Bronchial epithelial cell (primary cell): Measurements from ENCODE around the gene UPF1. TPM values are rescaled to one million over a fixed set of nuclear protein-coding genes. Genes with fewer than 3 reads are reported as not detected.

Experiments used
- DNase-seq: peaks from one replicate; pipeline ENCODE4 v3.0.0-alpha.2; 2010; ENCODE audit warnings: low read depth
- FAIRE-seq: peaks from 2 replicates; lab custom pipeline; 2011; peaks lifted over from hg19 to GRCh38; lab: Jason Lieb, UNC
- H3K27me3 ChIP-seq: 2 replicates; pipeline ENCODE4 v1.5.1; 2011; ENCODE audit warnings: low read length; ENCODE audit not compliant: control insufficient read depth, insufficient read depth
- H3K36me3 ChIP-seq: 2 replicates; pipeline ENCODE4 v1.5.1; 2011; ENCODE audit warnings: low read length; ENCODE audit not compliant: control insufficient read depth, insufficient read depth
- H3K4me3 ChIP-seq: 2 replicates; pipeline ENCODE4 v1.5.1; 2011; ENCODE audit warnings: mild to moderate bottlenecking, low read depth, low read length, control low read depth
- CTCF ChIP-seq: IDR thresholded peaks from 2 replicates; pipeline ENCODE4 v1.5.1; 2011; ENCODE audit warnings: mild to moderate bottlenecking, moderate library complexity, low read length, control low read depth, inconsistent platforms; ENCODE audit not compliant: insufficient read depth, severe bottlenecking
- total RNA-seq: library from RNA; depleted of rRNA; stranded (reverse); fragments of >200 nt; gene quantifications from 2 replicates; pipeline ENCODE4 v1.2.1, GENCODE V29; 2014

UPF1 gene
- total RNA-seq, 1 donor from 2014 or later, result 82.9 TPM

GRCh38 chr19:18862976-18863842, 31.4 kb downstream of the UPF1 start:
- peaks cover 54% of the 10 kb centered on the region for H3K36me3 ChIP-seq
- no peaks in the 10 kb centered on the region for H3K27me3 ChIP-seq
- no peak for DNase-seq
- no peak overlapping the region for H3K4me3 ChIP-seq
- FAIRE-seq, result peak; percentile 7
- no peak for TF ChIP-seq CTCF

- DNase-seq (no peak), FAIRE-seq (no peak)
- no peaks in the 10 kb centered on the region for H3K27me3 ChIP-seq
- H3K36me3 ChIP-seq, result peaks cover 51% of the 10 kb centered on the region
- TF ChIP-seq CTCF, result no peak
- H3K4me3 ChIP-seq, result no peak overlapping the region
Measured at GRCh38 chr19:18863843-18864362, 32.1 kb downstream of the UPF1 start.

DNA sequence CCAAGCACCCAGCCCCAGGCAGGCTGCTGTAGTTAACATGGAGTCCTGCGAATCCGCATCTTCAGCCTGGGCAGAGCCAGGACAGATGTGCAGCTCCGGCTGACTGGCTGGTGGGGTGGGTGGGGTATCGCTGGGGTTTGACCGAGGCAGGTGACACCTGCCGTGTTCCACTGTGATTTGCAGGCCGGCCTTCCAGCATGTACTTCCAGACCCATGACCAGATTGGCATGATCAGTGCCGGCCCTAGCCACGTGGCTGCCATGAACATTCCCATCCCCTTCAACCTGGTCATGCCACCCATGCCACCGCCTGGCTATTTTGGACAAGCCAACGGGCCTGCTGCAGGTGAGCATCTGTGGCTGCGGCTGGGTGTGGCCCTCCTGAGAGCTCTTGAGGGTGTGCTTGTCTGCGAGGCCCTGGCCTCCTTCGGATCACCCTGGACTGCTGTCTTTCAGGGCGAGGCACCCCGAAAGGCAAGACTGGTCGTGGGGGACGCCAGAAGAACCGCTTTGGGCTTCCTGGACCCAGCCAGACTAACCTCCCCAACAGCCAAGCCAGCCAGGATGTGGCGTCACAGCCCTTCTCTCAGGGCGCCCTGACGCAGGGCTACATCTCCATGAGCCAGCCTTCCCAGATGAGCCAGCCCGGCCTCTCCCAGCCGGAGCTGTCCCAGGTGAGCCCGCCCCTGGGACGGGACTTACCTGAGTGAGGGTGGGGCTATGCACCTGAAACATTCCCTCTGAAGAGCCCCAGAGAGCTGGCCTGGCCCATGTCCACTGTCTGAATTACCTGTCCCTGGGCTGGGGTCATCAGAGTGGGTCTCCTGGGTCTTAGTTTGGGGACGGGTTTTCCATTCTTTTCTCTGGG, 33.6 kb downstream of the UPF1 start:
- Histone ChIP-seq H3K4me3 (no peak overlapping the region), H3K36me3 (peaks cover 44% of the 10 kb centered on the region), H3K27me3 (no peaks in the 10 kb centered on the region)
- DNase-seq, result no peak
- no peak for FAIRE-seq
- no peak for TF ChIP-seq CTCF

- TF ChIP-seq CTCF, result peak; percentile 89
- no peak overlapping the region for H3K4me3 ChIP-seq
- H3K36me3 ChIP-seq, result peaks cover 40% of the 10 kb centered on the region
- no peak for FAIRE-seq
- DNase-seq, result peak; percentile 27
- no peaks in the 10 kb centered on the region for H3K27me3 ChIP-seq
Measured at GRCh38 chr19:18865973-18866799, 34.4 kb downstream of the UPF1 start.

DNA sequence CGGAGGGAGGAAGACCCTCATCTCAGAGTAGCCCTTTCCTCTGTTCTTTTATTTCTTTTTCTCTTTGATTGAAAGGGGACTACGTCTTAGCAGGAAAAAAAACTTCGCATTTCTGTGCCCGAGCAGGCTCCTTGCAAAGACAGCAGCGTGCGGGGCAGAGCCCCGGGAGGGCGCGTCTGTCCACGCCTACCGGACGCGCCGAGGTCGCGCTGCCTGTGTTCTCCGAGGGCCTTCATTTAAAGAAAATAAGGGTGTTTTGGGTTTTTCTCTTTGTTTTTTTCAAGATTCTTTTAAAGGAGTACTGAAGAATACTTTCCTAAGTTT, 35.0 kb downstream of the UPF1 start:
- TF ChIP-seq CTCF, result no peak
- no peak for DNase-seq
- FAIRE-seq, result no peak
- Histone ChIP-seq H3K27me3 (no peaks in the 10 kb centered on the region), H3K36me3 (peaks cover 35% of the 10 kb centered on the region), H3K4me3 (no peak overlapping the region)
